HG02938 (cell line): ENCODE data around the gene BLTP2.
A peak's percentile ranks its signal among the peaks of the same experiment; 100 is the strongest.
"Not testable (repeated sequence)": the region's sequence is repeated elsewhere in the genome, so short reads cannot be mapped to it uniquely, and the experiment has no call there.

Experiments used
- ATAC-seq: cut with Tn5 transposase; IDR thresholded peaks from one replicate; pipeline ENCODE4 v1.9.1; 2021; ENCODE audit warnings: mild to moderate bottlenecking, moderate library complexity; ENCODE audit not compliant: unreplicated experiment

Gene BLTP2

GRCh38 chr17:28644787-28645575, at the start of gene BLTP2:
TSS of gene BLTP2 (minus strand) at chr17:28645158. CDS start at chr17:28645056, 102 bp downstream.
- ATAC-seq = peak; percentile 80

DNA sequence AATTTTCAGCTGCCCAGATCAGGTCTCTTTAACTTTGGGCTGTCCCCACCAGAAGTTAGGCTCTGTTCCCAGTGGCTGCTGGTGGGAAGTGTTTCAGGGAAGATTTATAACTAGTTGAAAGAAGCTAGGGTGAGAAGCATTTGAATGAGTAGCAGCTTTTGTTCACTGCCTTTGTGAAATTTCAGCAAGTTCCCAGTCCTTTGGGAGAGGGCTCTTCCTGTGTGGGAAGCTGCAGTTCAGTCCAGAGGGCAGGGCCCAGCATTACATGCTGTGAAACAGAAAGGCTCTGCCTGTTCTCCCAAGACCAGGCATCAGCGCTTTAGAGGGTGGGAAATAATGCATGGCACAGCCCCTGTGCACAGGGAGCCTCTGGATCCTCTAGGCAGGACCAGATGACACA, 48.9 kb upstream of the BLTP2 start:
- no peak for ATAC-seq

DNA sequence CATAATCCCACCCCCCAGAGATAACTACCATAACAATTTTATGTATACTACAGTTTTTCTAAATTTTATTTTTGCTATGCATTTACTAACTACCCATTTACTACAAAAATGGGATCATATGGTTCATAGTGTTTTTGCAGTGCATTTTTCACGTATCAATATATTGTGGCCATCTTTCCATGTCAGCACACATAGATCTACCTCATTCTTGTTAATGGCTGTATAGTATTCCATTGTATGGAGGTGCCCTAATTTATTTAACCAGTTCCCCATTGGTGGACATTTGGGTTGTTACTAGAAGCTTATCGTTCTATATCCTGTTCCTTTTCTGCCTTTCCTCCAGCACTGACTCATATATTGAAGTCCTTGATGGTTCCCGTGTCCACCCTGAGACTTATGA, 44.1 kb upstream of the BLTP2 start:
- ATAC-seq = no peak

DNA sequence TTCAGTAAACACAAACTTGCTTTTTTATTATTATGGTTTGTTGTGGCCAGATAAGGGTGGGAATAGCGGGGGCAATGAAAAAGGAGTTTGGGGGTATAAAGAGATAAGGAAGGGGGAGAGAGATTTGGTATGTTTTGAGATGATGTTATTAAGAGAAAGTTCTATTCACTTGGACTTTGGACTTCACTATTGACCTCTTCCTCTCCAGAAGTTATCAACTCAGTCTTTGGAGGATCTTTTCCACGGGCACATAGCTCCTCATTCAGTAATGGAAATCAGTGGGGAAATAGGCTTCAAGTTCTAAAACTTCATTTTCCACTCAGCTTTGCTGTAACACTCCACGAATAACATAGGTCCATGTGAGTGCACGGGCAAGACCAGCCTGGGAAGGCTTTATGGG, 43.5 kb upstream of the BLTP2 start:
- no peak for ATAC-seq

GRCh38 chr17:28686296-28686695, 41.3 kb upstream of the BLTP2 start:
- ATAC-seq = no peak

GRCh38 chr17:28685366-28685765, 40.4 kb upstream of the BLTP2 start:
- no peak for ATAC-seq

DNA sequence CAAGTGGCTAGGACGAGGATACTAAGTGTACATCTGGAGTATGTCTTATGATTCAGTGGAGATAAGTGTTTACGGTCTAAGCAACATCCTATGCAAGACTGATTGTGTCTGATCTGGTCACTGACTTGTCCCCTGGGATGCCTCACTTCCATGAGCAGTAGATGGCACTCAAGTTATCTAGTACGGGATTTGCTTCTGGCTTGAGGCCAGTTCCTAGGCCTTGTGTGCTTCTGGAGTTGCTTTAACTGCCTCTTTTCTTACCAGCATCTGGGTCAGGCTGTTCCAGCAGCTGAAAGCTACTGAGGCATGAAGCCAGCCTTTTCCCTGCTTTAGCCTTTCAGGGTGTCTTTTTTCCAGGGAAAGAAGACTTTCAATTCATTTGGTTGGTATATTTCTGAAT, 40.0 kb upstream of the BLTP2 start:
- no peak for ATAC-seq

GRCh38 chr17:28682655-28683054, 37.7 kb upstream of the BLTP2 start:
- no peak for ATAC-seq

DNA sequence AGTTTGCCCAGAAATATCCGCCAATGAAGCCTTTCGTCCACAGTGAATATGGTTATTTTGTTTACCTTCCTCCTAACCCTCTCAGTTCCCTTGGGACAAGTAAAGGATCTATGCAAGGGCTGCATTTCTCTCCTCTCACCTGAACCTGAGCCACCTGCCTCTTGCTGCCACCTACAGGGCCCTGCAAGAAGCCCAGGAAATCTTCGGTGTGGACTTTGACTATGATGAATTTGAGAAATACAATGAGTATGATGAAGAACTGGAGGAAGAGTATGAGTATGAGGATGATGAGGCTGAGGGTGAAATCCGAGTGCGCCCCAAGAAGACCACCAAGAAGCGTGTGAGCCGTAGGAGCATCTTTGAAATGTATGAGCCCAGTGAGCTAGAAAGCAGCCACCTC, 31.0 kb upstream of the BLTP2 start:
- no peak for ATAC-seq

GRCh38 chr17:28675490-28675889, 30.5 kb upstream of the BLTP2 start:
- ATAC-seq = no peak

DNA sequence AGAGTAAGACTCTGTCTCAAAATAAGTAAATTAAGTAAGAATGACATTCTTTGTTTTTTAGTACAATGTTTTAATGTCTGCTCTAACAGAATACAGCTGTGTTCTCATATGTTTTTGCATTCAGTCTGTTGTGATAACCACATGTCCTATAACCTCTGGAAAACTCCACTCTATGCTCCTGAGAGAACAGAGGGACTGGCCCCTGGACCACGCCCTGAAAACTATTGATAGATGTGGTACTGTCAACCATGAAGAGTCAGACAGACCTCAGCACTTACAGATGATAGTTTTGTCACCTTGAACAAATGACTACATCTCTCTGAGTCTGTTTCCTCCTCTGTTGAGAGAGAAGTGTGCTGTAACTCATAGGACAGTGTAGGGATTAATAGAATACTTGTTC, 25.0 kb upstream of the BLTP2 start:
- ATAC-seq = no peak

DNA sequence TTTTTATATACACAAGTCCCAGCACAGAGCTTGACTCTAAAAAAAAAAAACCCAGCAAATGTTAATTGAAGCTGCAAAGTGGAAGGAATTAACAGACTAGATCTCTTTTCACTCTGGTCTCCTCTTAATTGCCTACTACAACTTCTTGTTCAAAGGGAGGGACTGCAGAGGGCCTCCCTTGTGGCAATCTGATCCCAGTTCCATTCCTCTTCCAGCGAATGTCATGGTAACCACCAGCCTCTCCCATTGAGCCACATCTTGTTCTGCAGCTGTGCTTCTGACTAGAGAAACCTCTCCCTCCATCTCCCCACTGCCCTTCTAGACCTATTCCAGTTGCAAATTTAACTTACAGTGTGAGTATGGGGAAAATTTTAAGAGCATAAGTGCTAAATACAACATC, 22.9 kb upstream of the BLTP2 start:
- ATAC-seq = no peak

GRCh38 chr17:28665994-28666393, 21.0 kb upstream of the BLTP2 start:
- ATAC-seq = no peak

DNA sequence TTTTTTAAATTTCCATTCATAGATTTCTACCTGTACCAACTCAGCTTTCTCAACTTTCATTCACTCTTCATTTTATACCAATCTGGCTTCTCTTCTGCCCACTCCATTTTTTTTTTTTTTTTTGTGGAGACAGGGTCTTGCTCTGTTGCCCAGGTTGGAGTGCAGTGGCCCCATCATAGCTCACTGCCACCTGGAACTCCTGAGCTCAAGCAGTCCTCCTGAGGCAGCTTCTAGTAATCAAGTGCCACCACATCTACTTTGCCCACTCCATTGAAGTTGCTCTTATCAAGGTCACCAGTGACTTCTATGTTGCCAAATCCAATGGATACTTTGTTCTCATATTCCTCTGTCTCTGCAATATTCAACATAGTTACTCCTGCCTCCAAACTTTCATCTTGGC, 18.8 kb upstream of the BLTP2 start:
- no peak for ATAC-seq

DNA sequence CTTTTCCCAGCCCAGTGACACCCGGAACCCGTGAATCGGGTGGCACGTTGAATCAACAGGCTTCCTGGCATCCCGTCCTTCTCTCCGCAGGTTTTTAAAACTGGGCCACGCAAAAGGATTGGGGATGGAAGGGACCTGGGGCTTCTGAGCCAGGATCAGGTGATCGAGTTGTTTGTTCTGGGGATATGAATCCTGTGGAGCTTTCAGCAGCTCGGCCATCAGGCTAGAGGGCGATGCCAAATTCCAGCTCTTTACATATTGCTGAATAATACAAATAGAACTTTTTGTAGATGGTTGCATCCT, 17.5 kb upstream of the BLTP2 start:
- no peak for ATAC-seq

GRCh38 chr17:28661635-28662526, 16.9 kb upstream of the BLTP2 start, which contains the start of the genes SDF2 and SUPT6H:
TSS of gene SDF2 (minus strand) at chr17:28661906. CDS start at chr17:28661876, 30 bp downstream.
TSS of gene SUPT6H (plus strand) at chr17:28662205. CDS start at chr17:28673402, 11,197 bp downstream.
- peak; percentile 80 for ATAC-seq

DNA sequence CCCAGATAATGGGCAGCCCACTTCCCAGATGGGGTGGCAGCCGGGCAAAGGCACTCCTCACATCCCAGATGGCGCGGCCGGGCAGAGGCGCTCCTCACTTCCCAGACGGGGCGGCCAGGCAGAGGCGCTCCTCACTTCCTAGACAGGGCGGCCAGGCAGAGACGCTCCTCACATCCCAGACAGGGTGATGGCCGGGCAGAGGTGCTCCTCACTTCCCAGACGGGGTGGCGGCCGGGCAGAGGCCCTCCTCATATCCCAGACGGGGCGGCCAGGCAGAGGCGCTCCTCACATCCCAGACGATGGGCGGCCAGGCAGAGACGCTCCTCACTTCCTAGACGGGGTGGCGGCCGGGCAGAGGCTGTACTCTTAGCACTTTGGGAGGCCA, 14.5 kb upstream of the BLTP2 start:
- ATAC-seq = not testable (repeated sequence)

- ATAC-seq = not testable (repeated sequence)
These were observed 14.0 kb upstream of the BLTP2 start for GRCh38 chr17:28658766-28659496.

GRCh38 chr17:28658342-28658741, 13.4 kb upstream of the BLTP2 start:
- ATAC-seq = not testable (repeated sequence)

- ATAC-seq = no peak
These were observed 12.8 kb upstream of the BLTP2 start for GRCh38 chr17:28657756-28658155.

DNA sequence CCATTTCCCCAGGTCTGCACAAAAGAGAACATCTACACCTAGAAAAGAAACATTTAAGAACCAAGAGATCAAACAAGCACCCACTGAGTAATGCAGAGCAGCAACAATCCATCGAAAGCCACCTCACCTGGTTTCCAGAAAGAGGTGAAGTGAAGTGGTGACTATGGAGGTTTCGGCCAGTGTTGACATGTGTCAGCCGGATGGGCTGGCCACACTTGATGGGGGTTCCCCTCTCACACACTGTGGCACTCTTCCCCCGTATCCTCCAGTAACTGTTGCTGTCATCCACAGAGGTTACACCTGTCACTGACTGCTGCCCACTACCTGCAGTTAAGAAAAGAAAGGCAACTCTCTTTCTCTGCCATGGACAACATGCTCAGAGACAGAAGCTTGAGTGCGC, 10.2 kb upstream of the BLTP2 start:
- no peak for ATAC-seq
